NCI-H1105 (cell line): Measurements from ENCODE around the gene NPIPA7.
"Not testable (repeated sequence)": the region's sequence is repeated elsewhere in the genome, so short reads cannot be mapped to it uniquely, and the experiment has no call there.

Experiments used
- DNase-seq: peaks from one replicate; lab custom pipeline; 2025; lab: John Stamatoyannopoulos, UW

The NPIPA7 gene

GRCh38 chr16:16378840-16379239 lies at the start of gene NPIPA7:
Gene NPIPA7 (plus strand): TSS chr16:16379140. CDS start chr16:16379245, 105 bp downstream.
- DNase-seq: not testable (repeated sequence)

GRCh38 chr16:16331466-16331865 lies 47.5 kb upstream of the NPIPA7 start:
- not testable (repeated sequence) for DNase-seq

GRCh38 chr16:16357556-16357955 lies 21.4 kb upstream of the NPIPA7 start:
- DNase-seq: not testable (repeated sequence)

GRCh38 chr16:16358539-16359240 lies 20.2 kb upstream of the NPIPA7 start:
- DNase-seq: not testable (repeated sequence)

GRCh38 chr16:16363595-16363994 lies 15.3 kb upstream of the NPIPA7 start:
- DNase-seq: not testable (repeated sequence)

GRCh38 chr16:16364100-16364499 lies 14.8 kb upstream of the NPIPA7 start:
- DNase-seq: not testable (repeated sequence)

GRCh38 chr16:16364701-16365100 lies 14.2 kb upstream of the NPIPA7 start:
- DNase-seq: not testable (repeated sequence)

- DNase-seq: not testable (repeated sequence)
Measured at GRCh38 chr16:16365319-16365718, 13.6 kb upstream of the NPIPA7 start.

GRCh38 chr16:16365851-16366250 lies 13.1 kb upstream of the NPIPA7 start:
- DNase-seq: not testable (repeated sequence)

- DNase-seq: not testable (repeated sequence)
Measured at GRCh38 chr16:16366552-16367284, 12.2 kb upstream of the NPIPA7 start.

- not testable (repeated sequence) for DNase-seq
Measured at GRCh38 chr16:16367285-16367628, 11.7 kb upstream of the NPIPA7 start.

- not testable (repeated sequence) for DNase-seq
Measured at GRCh38 chr16:16369081-16369856, 9.7 kb upstream of the NPIPA7 start.

GRCh38 chr16:16371136-16371735 lies 7.7 kb upstream of the NPIPA7 start:
- not testable (repeated sequence) for DNase-seq

GRCh38 chr16:16374192-16374591 lies 4.7 kb upstream of the NPIPA7 start:
- not testable (repeated sequence) for DNase-seq

- DNase-seq: not testable (repeated sequence)
Measured at GRCh38 chr16:16399685-16400084, 20.7 kb downstream of the NPIPA7 start.

- DNase-seq: not testable (repeated sequence)
Measured at GRCh38 chr16:16402333-16402732, 23.4 kb downstream of the NPIPA7 start.

- DNase-seq: not testable (repeated sequence)
Measured at GRCh38 chr16:16404283-16404682, 25.3 kb downstream of the NPIPA7 start.

GRCh38 chr16:16405421-16405820 lies 26.5 kb downstream of the NPIPA7 start:
- DNase-seq: not testable (repeated sequence)

GRCh38 chr16:16408430-16408829 lies 29.5 kb downstream of the NPIPA7 start:
- DNase-seq: not testable (repeated sequence)

- not testable (repeated sequence) for DNase-seq
Measured at GRCh38 chr16:16413773-16414172, 34.8 kb downstream of the NPIPA7 start.

GRCh38 chr16:16417071-16417470 lies 38.1 kb downstream of the NPIPA7 start:
- not testable (repeated sequence) for DNase-seq
